Dedifferentiated amniotic fluid mesenchymal stem cell (primary cell): ENCODE results near the gene CHMP5.

Source experiments
- DNase-seq: peaks from one replicate; pipeline ENCODE4 v3.0.0-alpha.2; 2016; ENCODE audit errors: extremely low spot score

The CHMP5 gene

GRCh38 chr9:33242609-33243134 is 22.2 kb upstream of the CHMP5 start:
- no peak for DNase-seq

GRCh38 chr9:33244137-33244784 is 20.6 kb upstream of the CHMP5 start:
- no peak for DNase-seq

- DNase-seq = no peak
Measured at GRCh38 chr9:33245341-33245740, 19.5 kb upstream of the CHMP5 start.

- DNase-seq = no peak
Measured at GRCh38 chr9:33246269-33246860, 18.5 kb upstream of the CHMP5 start.

GRCh38 chr9:33248606-33249005 is 16.2 kb upstream of the CHMP5 start:
- no peak for DNase-seq

GRCh38 chr9:33249087-33249658 is 15.7 kb upstream of the CHMP5 start:
- no peak for DNase-seq

- no peak for DNase-seq
Measured at GRCh38 chr9:33249983-33250382, 14.9 kb upstream of the CHMP5 start.

- peak; percentile 32 for DNase-seq
Measured at GRCh38 chr9:33250458-33250995, 14.3 kb upstream of the CHMP5 start.

GRCh38 chr9:33254211-33254610 is 10.6 kb upstream of the CHMP5 start:
- no peak for DNase-seq

GRCh38 chr9:33255014-33255413 is 9.8 kb upstream of the CHMP5 start:
- DNase-seq = no peak

- no peak for DNase-seq
Measured at GRCh38 chr9:33255471-33255870, 9.4 kb upstream of the CHMP5 start.

GRCh38 chr9:33256236-33256635 is 8.6 kb upstream of the CHMP5 start:
- DNase-seq = no peak

GRCh38 chr9:33257276-33257675 is 7.6 kb upstream of the CHMP5 start:
- DNase-seq = no peak

GRCh38 chr9:33260372-33260771 is 4.5 kb upstream of the CHMP5 start:
- DNase-seq = no peak

GRCh38 chr9:33263131-33264002 is 1.5 kb upstream of the CHMP5 start:
- DNase-seq = peak; percentile 16

GRCh38 chr9:33264003-33264472 is 811 bp upstream of the CHMP5 start:
- DNase-seq = no peak

GRCh38 chr9:33265211-33265865 is 489 bp downstream of the CHMP5 start:
- no peak for DNase-seq

GRCh38 chr9:33267151-33267767 is 2.4 kb downstream of the CHMP5 start:
- DNase-seq = no peak

GRCh38 chr9:33270146-33270545 is 5.3 kb downstream of the CHMP5 start:
- DNase-seq = no peak

- DNase-seq = no peak
Measured at GRCh38 chr9:33272061-33272460, 7.2 kb downstream of the CHMP5 start.
